ENCODE measurements around the gene SOX6.

SOX6 gene

DNA sequence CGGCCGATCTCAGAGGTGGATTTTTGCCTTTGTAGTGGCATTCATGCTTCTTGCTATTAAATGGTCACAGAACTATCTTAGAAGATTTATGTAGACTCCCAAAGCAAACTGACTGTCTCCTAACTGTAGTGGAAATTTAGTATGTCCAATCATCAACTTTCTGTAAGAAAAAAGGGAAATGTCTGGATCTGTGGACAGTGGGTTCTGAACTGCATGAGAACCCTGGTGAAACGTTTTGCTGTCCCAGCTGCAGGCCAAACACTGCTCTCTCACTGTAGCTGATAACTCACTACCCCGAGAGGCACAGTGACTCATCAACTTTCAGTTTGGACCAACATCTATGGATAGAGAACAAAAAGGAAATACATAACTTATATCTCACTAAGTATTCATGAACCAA is 387.1 kb downstream of the SOX6 start:
- peak; percentile 15 for DNase-seq (ENCODE audit: extremely low spot score)
- POLR2A ChIA-PET = no interaction called here

GRCh38 chr11:15968461-15969130 is 387.8 kb downstream of the SOX6 start:
- POLR2A ChIA-PET = no interaction called here
- CTCF ChIA-PET = interaction anchor here (1.4 kb wide), 2 partner anchors 9 to 28 kb away, joined by 4 to 5 read pairs; no protein-coding TSS in a partner anchor
- TF ChIP-seq, protein P1, sequence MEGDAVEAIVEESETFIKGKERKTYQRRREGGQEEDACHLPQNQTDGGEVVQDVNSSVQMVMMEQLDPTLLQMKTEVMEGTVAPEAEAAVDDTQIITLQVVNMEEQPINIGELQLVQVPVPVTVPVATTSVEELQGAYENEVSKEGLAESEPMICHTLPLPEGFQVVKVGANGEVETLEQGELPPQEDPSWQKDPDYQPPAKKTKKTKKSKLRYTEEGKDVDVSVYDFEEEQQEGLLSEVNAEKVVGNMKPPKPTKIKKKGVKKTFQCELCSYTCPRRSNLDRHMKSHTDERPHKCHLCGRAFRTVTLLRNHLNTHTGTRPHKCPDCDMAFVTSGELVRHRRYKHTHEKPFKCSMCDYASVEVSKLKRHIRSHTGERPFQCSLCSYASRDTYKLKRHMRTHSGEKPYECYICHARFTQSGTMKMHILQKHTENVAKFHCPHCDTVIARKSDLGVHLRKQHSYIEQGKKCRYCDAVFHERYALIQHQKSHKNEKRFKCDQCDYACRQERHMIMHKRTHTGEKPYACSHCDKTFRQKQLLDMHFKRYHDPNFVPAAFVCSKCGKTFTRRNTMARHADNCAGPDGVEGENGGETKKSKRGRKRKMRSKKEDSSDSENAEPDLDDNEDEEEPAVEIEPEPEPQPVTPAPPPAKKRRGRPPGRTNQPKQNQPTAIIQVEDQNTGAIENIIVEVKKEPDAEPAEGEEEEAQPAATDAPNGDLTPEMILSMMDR (IDR thresholded peaks at IDR 0.05; ENCODE audit: control extremely low read depth, extremely low read depth, low read depth, missing control alignments) = no peak
- DNase-seq (ENCODE audit: extremely low spot score) = no peak

More for the DNA sequence above, 387.1 kb downstream of the SOX6 start:
- CTCF ChIA-PET = interaction anchor here (1.4 kb wide), 1 partner anchor 9 kb away, joined by 4 read pairs; no protein-coding TSS in a partner anchor
- TF ChIP-seq, protein P1 (IDR thresholded peaks at IDR 0.05; ENCODE audit: control extremely low read depth, extremely low read depth, low read depth, missing control alignments) = no peak

- ChIA-PET CTCF (interaction anchor here (1.4 to 1.5 kb wide), 3 partner anchors 8 to 28 kb away, joined by 3 to 5 read pairs (median 4); no protein-coding TSS in a partner anchor), POLR2A (no interaction called here)
- DNase-seq (ENCODE audit: extremely low spot score) = no peak
- TF ChIP-seq, protein P1 (IDR thresholded peaks at IDR 0.05; ENCODE audit: control extremely low read depth, extremely low read depth, low read depth, missing control alignments) = no peak
Measured at GRCh38 chr11:15967966-15968365, 388.4 kb downstream of the SOX6 start.

- CTCF ChIA-PET = interaction anchor here (0.6 to 1.5 kb wide), 4 partner anchors 11 to 967 kb away, joined by 3 to 5 read pairs (median 3); no protein-coding TSS in a partner anchor
- POLR2A ChIA-PET = no interaction called here
- no peak for DNase-seq (ENCODE audit: extremely low spot score)
- TF ChIP-seq, protein P1 (IDR thresholded peaks at IDR 0.05; ENCODE audit: control extremely low read depth, extremely low read depth, low read depth, missing control alignments) = no peak
Measured at GRCh38 chr11:15967166-15967565, 389.2 kb downstream of the SOX6 start.

DNA sequence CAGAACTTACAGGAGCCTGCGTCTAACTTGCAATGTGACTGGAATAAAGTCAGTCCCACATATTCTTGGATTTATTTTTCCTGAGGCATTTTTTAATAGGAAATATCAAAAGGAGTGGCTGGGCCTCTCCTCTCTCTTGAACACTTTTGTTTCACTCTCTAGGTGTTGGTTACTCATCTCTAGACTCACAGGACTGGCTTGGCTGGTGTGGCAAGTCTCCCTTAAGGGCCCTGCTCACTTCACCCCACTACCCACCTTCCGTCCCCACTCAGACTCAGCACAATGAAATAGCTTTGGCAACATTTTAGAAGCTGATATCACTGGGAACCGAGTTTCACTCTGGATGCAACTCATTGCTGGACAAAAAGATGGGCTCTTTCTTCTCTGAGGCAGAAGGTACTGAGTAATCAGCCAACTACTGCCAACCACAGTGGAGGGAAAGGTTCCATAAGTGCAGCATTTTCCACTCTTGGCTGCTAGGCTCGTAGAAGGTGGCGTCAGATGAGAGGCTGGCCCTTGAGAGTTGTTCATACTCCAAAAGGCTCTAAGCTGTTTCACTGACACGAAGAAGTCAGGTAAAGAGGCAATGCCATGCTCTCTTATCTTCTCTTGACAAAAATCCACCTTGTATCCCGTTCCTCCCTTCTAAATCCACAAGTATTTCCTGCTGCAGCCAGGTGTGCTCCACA is 390.6 kb downstream of the SOX6 start:
- no peak for DNase-seq (ENCODE audit: extremely low spot score)
- ChIA-PET CTCF (interaction anchor here (1.0 to 1.2 kb wide), 2 partner anchors 13 to 151 kb away, joined by 3 read pairs; no protein-coding TSS in a partner anchor), POLR2A (no interaction called here)
- TF ChIP-seq, protein P1 (IDR thresholded peaks at IDR 0.05; ENCODE audit: control extremely low read depth, extremely low read depth, low read depth, missing control alignments) = no peak

GRCh38 chr11:15963266-15963665 is 393.1 kb downstream of the SOX6 start:
- DNase-seq (ENCODE audit: extremely low spot score) = no peak
- POLR2A ChIA-PET = no interaction called here
- CTCF ChIA-PET = no interaction called here
- TF ChIP-seq, protein P1 (IDR thresholded peaks at IDR 0.05; ENCODE audit: control extremely low read depth, extremely low read depth, low read depth, missing control alignments) = no peak

Data from GM10248 (cell line).